Calu3 (cell line): ENCODE measurements around the gene FOXR1. TPM values are rescaled to one million over a fixed set of nuclear protein-coding genes. Genes with fewer than 3 reads are reported as not detected.

ENCODE experiments used
- BruUV-seq: library from RNA; stranded (reverse); fragments of 400-500 nt; replicated peaks from 2 replicates; lab custom pipeline; 2021; lab: Mats Ljungman, UMichigan
- CTCF ChIA-PET: fragments of 300-600 bp; sonication (Branson Sonifier 250); formaldehyde crosslinking; loops from one replicate; lab custom pipeline; 2022; ENCODE audit warnings: antibody characterized with exemption; lab: Charles Lee
- DNase-seq: peaks from one replicate; pipeline ENCODE4 v3.0.0; 2022
- H3K27ac Mint-ChIP-seq: one replicate; pipeline ENCODE4 v1.8.0; 2022; ENCODE audit warnings: mixed read lengths; ENCODE audit not compliant: unreplicated experiment
- H3K27me3 Mint-ChIP-seq: one replicate; pipeline ENCODE4 v1.8.0; 2022; ENCODE audit warnings: mixed read lengths; ENCODE audit not compliant: unreplicated experiment
- H3K36me3 Mint-ChIP-seq: one replicate; pipeline ENCODE4 v1.8.0; 2022; ENCODE audit warnings: mild to moderate bottlenecking, moderate library complexity, mixed read lengths; ENCODE audit not compliant: insufficient read depth, unreplicated experiment
- H3K4me1 Mint-ChIP-seq: one replicate; pipeline ENCODE4 v1.8.0; 2022; ENCODE audit warnings: mild to moderate bottlenecking, low read depth, mixed read lengths; ENCODE audit not compliant: unreplicated experiment
- H3K4me3 Mint-ChIP-seq: one replicate; pipeline ENCODE4 v1.8.0; 2022; ENCODE audit warnings: mild to moderate bottlenecking, low read depth, moderate library complexity, mixed read lengths; ENCODE audit not compliant: unreplicated experiment
- H3K9me3 Mint-ChIP-seq: one replicate; pipeline ENCODE4 v1.8.0; 2022; ENCODE audit warnings: low read depth, mixed read lengths; ENCODE audit not compliant: unreplicated experiment
- intact Hi-C: fragments of 100-400 bp; cut with micrococcal nuclease; formaldehyde crosslinking; loops from one replicate; pipeline ENCODE4 v1.10.0; 2022; ENCODE audit not compliant: unreplicated experiment
- total RNA-seq: library from RNA; stranded (reverse); gene quantifications from 2 replicates; pipeline ENCODE4 v1.2.3, GENCODE V29; 2022
- TF ChIP-seq, protein P1 (sequence below): fragments of 200-600 bp; IDR thresholded peaks from one replicate; pipeline ENCODE4 v1.8.0; 2022; ENCODE audit warnings: antibody characterized with exemption; ENCODE audit not compliant: unreplicated experiment

Gene FOXR1
- total RNA-seq, 1 experiment from 2014 or later: not detected

DNA sequence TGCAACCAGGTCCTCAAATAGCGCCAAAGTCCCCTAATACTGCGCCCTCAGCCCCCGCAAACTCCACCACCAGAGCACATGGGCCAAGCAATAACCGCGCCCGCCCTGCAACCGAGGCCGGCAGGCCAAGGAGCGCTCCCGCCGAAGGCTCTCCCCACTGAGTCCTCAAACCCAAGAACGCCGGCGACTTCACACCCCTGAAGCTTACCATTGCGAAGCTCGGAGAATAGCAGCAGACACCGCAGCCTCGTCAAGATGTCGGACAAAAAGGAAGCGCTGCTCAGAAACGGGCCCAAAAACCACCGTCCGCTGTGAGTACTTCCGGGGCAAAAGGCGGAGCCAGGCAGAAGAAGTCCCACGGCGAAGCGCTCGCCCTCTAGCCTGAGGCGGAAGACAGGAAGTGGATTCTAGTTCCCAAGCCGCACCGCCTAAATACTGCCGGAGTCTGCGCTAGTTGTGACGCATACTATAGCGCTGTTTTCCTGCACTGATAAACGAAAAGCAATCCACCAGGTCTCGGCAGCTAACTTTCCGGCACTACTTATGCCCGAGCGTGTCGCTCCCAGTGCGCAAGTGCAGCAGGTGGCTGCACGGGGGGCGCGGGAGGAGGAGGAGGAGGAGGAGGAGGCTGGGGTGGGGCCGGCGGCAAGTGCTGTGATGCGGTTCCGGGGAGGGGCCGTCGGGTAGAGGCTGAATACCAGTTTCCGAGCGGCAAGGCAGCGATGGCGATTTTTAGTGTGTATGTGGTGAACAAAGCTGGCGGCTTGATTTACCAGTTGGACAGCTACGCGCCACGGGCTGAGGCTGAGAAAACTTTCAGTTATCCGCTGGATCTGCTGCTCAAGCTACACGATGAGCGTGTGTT, 46.7 kb downstream of the FOXR1 start, which contains the start of the genes RPS25 and TRAPPC4:
RPS25 (minus strand) TSS at position 270 of the 865 bp plus-strand sequence; CDS start at position 211, 59 bp downstream.
TRAPPC4 (plus strand) TSS at position 693 of the 865 bp plus-strand sequence; CDS start at position 723, 30 bp downstream.
- no peaks in the 10 kb centered on the region for H3K9me3 Mint-ChIP-seq
- peak within 1 kb of the TSS; percentile 93 for H3K27ac Mint-ChIP-seq
- CTCF ChIA-PET: interaction anchor here (0.6 kb wide), 2 partner anchors 227 to 1286 kb away, joined by 3 read pairs; no protein-coding TSS in a partner anchor
- H3K4me3 Mint-ChIP-seq: peak within 1 kb of the TSS; percentile 93
- peak; percentile 90 for DNase-seq
- no peaks in the 10 kb centered on the region for H3K27me3 Mint-ChIP-seq
- intact Hi-C loops: no loop called here
- H3K4me1 Mint-ChIP-seq: peaks cover 15% of the 10 kb centered on the region
- BruUV-seq: no TSS peak
- peaks cover 77% of the 10 kb centered on the region for H3K36me3 Mint-ChIP-seq
- TF ChIP-seq, protein P1, sequence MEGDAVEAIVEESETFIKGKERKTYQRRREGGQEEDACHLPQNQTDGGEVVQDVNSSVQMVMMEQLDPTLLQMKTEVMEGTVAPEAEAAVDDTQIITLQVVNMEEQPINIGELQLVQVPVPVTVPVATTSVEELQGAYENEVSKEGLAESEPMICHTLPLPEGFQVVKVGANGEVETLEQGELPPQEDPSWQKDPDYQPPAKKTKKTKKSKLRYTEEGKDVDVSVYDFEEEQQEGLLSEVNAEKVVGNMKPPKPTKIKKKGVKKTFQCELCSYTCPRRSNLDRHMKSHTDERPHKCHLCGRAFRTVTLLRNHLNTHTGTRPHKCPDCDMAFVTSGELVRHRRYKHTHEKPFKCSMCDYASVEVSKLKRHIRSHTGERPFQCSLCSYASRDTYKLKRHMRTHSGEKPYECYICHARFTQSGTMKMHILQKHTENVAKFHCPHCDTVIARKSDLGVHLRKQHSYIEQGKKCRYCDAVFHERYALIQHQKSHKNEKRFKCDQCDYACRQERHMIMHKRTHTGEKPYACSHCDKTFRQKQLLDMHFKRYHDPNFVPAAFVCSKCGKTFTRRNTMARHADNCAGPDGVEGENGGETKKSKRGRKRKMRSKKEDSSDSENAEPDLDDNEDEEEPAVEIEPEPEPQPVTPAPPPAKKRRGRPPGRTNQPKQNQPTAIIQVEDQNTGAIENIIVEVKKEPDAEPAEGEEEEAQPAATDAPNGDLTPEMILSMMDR: no peak

DNA sequence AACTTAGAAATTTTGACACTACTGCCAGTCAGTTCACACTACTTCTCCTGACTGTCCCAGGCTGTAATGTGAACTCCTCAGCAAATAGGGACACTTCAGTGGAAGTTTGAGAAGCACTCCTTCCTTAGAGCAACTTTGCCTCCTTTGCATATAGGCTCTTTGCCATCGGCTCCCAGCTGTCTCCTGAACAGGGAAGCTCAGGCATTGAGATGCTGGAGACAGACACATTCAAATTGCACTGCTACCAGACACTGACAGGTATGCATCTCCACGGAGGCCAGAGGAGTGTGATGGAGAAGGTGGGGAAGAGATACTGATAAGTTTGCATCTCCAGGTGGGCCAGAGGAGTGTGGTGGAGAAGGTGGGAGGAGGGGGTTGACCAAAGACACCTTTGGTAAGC, 48.4 kb downstream of the FOXR1 start:
- CTCF ChIA-PET: no interaction called here
- TF ChIP-seq, protein P1: no peak
- Mint-ChIP-seq H3K36me3 (peaks cover 71% of the 10 kb centered on the region), H3K4me3 (peak overlapping the region; percentile 93), H3K4me1 (peaks cover 15% of the 10 kb centered on the region), H3K27ac (peak overlapping the region; percentile 60), H3K9me3 (no peaks in the 10 kb centered on the region), H3K27me3 (no peaks in the 10 kb centered on the region)
- intact Hi-C loops: no loop called here
- no peak for DNase-seq
- no TSS peak for BruUV-seq

DNA sequence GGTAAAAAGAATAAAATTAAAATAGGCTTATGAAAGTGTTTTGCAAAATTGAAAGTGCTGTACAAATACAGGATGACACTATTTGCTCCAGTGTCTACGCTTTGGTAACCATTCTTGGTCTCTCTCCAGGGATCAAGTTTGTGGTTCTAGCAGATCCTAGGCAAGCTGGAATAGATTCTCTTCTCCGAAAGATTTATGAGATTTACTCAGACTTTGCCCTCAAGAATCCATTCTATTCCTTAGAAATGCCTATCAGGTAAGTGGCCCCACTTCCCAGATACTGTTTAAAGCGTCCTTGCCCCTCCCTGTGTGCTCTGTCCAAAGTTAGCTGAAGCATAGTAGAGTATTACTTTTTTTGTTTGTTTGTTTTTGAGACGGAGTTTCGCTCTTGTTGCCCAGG, 50.1 kb downstream of the FOXR1 start:
- intact Hi-C loops: no loop called here
- CTCF ChIA-PET: no interaction called here
- Mint-ChIP-seq H3K4me1 (peaks cover 7% of the 10 kb centered on the region), H3K9me3 (no peaks in the 10 kb centered on the region), H3K4me3 (no peak overlapping the region), H3K27ac (no peak overlapping the region), H3K27me3 (no peaks in the 10 kb centered on the region), H3K36me3 (peaks cover 59% of the 10 kb centered on the region)
- no peak for DNase-seq
- BruUV-seq: no TSS peak
- TF ChIP-seq, protein P1: no peak

DNA sequence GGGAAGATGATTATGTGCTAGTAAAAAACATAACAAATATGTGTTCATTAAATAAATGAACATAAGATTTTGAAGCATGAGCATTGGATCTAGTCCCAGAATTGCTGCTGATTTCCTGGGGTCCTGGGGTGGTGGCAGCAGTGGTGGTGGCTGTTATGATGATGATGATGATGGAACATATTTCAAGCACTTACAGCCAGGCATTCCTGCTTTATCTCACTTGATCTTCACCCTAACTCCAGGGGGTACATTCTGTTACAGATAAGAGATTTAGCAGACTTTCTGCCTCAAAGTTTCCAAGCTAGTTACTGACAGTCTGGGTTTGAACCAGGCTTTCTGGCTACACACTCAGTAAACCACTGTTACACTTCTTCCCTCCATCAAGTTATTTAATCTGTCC, 52.2 kb downstream of the FOXR1 start:
- TF ChIP-seq, protein P1: no peak
- intact Hi-C loops: no loop called here
- Mint-ChIP-seq H3K27me3 (no peaks in the 10 kb centered on the region), H3K36me3 (peaks cover 40% of the 10 kb centered on the region), H3K4me1 (peaks cover 18% of the 10 kb centered on the region), H3K9me3 (no peaks in the 10 kb centered on the region), H3K27ac (no peak overlapping the region), H3K4me3 (no peak overlapping the region)
- CTCF ChIA-PET: no interaction called here
- no peak for DNase-seq
- BruUV-seq: no TSS peak
